MM.1S (cell line): ENCODE data around the gene C19orf44.

Source experiments
- DNase-seq: peaks from one replicate; pipeline ENCODE4 v3.0.0-alpha.2; 2015
- H2AFZ ChIP-seq: fragments of 300-600 bp; sonication (generic); 2 replicates; pipeline ENCODE4 v1.6.0; 2016; ENCODE audit warnings: antibody characterized with exemption, low read length
- H3F3A ChIP-seq: fragments of 300-600 bp; sonication (generic); 2 replicates; pipeline ENCODE4 v1.6.1; 2016; ENCODE audit warnings: mild to moderate bottlenecking, antibody characterized with exemption, low read length, moderate library complexity, mixed read lengths; ENCODE audit not compliant: insufficient read depth
- H3K27ac ChIP-seq: fragments of 300-600 bp; sonication (generic); 2 replicates; pipeline ENCODE4 v1.5.1; 2016; ENCODE audit warnings: mild to moderate bottlenecking, low read length
- H3K27me3 ChIP-seq: fragments of 300-600 bp; sonication (generic); replicated peaks from 2 replicates; pipeline ENCODE4 v1.6.0; 2016; ENCODE audit warnings: low read length; ENCODE audit not compliant: insufficient read depth
- H3K36me3 ChIP-seq: fragments of 300-600 bp; sonication (generic); replicated peaks from 2 replicates; pipeline ENCODE4 v1.6.1; 2016; ENCODE audit warnings: mild to moderate bottlenecking, low read length, mixed read lengths; ENCODE audit not compliant: insufficient read depth
- H3K4me1 ChIP-seq: fragments of 300-600 bp; sonication (generic); 2 replicates; pipeline ENCODE4 v1.6.1; 2016; ENCODE audit warnings: low read length, mixed read lengths
- H3K4me2 ChIP-seq: fragments of 300-600 bp; sonication (generic); 2 replicates; pipeline ENCODE4 v1.6.0; 2016; ENCODE audit warnings: low read depth, low read length
- H3K4me3 ChIP-seq: fragments of 300-600 bp; sonication (generic); 2 replicates; pipeline ENCODE4 v1.5.1; 2016; ENCODE audit warnings: low read length, mixed read lengths
- H3K79me2 ChIP-seq: fragments of 300-600 bp; sonication (generic); 2 replicates; pipeline ENCODE4 v1.6.1; 2016; ENCODE audit warnings: mixed run types, low read length, mixed read lengths
- H3K9ac ChIP-seq: fragments of 300-600 bp; sonication (generic); 2 replicates; pipeline ENCODE4 v1.6.1; 2016; ENCODE audit warnings: low read length, mixed read lengths
- H3K9me2 ChIP-seq: fragments of 300-600 bp; sonication (generic); replicated peaks from 2 replicates; pipeline ENCODE4 v1.6.1; 2016; ENCODE audit warnings: mild to moderate bottlenecking, low read length, mixed read lengths; ENCODE audit not compliant: insufficient read depth
- H3K9me3 ChIP-seq: fragments of 300-600 bp; sonication (generic); replicated peaks from 2 replicates; pipeline ENCODE4 v1.6.1; 2016; ENCODE audit warnings: mild to moderate bottlenecking, low read length, mixed read lengths; ENCODE audit not compliant: insufficient read depth
- H4K20me1 ChIP-seq: fragments of 300-600 bp; sonication (generic); 2 replicates; pipeline ENCODE4 v1.6.1; 2016; ENCODE audit warnings: mild to moderate bottlenecking, low read length, moderate library complexity, mixed read lengths; ENCODE audit not compliant: insufficient read depth
- EZH2 ChIP-seq: fragments of 300-600 bp; sonication (generic); optimal IDR thresholded peaks from 2 replicates; pipeline ENCODE3; 2017; ENCODE audit warnings: low read depth, mild to moderate bottlenecking, antibody characterized with exemption, low read length, mixed read lengths
- EZH2phosphoT487 ChIP-seq: fragments of 300-600 bp; sonication (generic); IDR thresholded peaks from 2 replicates; pipeline ENCODE4 v1.6.1; 2018; ENCODE audit warnings: antibody characterized with exemption, low read length
- TF ChIP-seq, protein P1 (sequence below): fragments of 300-600 bp; sonication (generic); IDR thresholded peaks from 2 replicates; pipeline ENCODE4 v1.5.1; 2016; ENCODE audit warnings: antibody characterized with exemption, low read length, mixed read lengths

C19orf44 gene

DNA sequence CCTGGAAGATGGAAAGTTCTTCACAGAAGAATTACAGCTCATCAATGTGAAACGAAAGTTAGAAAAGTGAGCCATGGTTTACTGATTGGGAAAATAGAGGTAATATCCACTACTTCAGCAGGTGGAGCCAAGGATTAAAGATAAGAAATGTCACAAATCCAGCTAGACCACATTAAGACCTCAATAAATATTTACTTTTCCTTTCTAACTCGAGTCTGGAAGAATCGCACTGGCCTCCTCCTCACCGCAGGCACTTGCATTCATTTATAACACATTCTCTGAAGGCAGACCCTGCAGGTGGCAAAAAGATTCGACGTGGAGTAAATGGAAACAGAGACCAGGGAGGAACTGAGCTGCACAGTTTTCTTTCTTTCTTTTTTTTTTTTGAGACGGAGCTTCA, 68.6 kb downstream of the C19orf44 start:
- no peak overlapping the region for H2AFZ ChIP-seq
- no peaks in the 10 kb centered on the region for H4K20me1 ChIP-seq
- H3K4me3 ChIP-seq, result no peak overlapping the region
- H3K79me2 ChIP-seq, result peaks cover 54% of the 10 kb centered on the region
- H3K9ac ChIP-seq, result no peak overlapping the region
- no peaks in the 10 kb centered on the region for H3K9me2 ChIP-seq
- no peak overlapping the region for H3K27ac ChIP-seq
- peaks cover 20% of the 10 kb centered on the region for H3F3A ChIP-seq
- H3K27me3 ChIP-seq, result no peaks in the 10 kb centered on the region
- TF ChIP-seq EZH2 (no peak), EZH2phosphoT487 (no peak)
- TF ChIP-seq, protein P1, sequence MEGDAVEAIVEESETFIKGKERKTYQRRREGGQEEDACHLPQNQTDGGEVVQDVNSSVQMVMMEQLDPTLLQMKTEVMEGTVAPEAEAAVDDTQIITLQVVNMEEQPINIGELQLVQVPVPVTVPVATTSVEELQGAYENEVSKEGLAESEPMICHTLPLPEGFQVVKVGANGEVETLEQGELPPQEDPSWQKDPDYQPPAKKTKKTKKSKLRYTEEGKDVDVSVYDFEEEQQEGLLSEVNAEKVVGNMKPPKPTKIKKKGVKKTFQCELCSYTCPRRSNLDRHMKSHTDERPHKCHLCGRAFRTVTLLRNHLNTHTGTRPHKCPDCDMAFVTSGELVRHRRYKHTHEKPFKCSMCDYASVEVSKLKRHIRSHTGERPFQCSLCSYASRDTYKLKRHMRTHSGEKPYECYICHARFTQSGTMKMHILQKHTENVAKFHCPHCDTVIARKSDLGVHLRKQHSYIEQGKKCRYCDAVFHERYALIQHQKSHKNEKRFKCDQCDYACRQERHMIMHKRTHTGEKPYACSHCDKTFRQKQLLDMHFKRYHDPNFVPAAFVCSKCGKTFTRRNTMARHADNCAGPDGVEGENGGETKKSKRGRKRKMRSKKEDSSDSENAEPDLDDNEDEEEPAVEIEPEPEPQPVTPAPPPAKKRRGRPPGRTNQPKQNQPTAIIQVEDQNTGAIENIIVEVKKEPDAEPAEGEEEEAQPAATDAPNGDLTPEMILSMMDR, result no peak
- H3K4me1 ChIP-seq, result peaks cover 15% of the 10 kb centered on the region
- H3K4me2 ChIP-seq, result no peak overlapping the region
- no peaks in the 10 kb centered on the region for H3K9me3 ChIP-seq
- no peak for DNase-seq
- H3K36me3 ChIP-seq, result peaks cover 12% of the 10 kb centered on the region; the same call in 1 of the 2 replicates

GRCh38 chr19:16566161-16566560, 70.0 kb downstream of the C19orf44 start:
- Histone ChIP-seq H2AFZ (no peak overlapping the region), H3K9ac (peak overlapping the region; percentile 55), H3K4me3 (0 out of 2 replicates have a peak overlapping the region, but pooled peaks have one; percentile 15), H3K27me3 (no peaks in the 10 kb centered on the region), H3K4me2 (peak overlapping the region; percentile 47; the same call in 1 of the 2 replicates), H4K20me1 (no peaks in the 10 kb centered on the region), H3K27ac (peak overlapping the region; percentile 97), H3K4me1 (peaks cover 20% of the 10 kb centered on the region), H3K9me3 (no peaks in the 10 kb centered on the region), H3F3A (peaks cover 20% of the 10 kb centered on the region), H3K9me2 (no peaks in the 10 kb centered on the region), H3K36me3 (peaks cover 12% of the 10 kb centered on the region; the same call in 1 of the 2 replicates), H3K79me2 (peaks cover 67% of the 10 kb centered on the region)
- DNase-seq, result peak; percentile 91
- TF ChIP-seq EZH2, result no peak
- TF ChIP-seq EZH2phosphoT487, result no peak
- TF ChIP-seq, protein P1, result no peak

DNA sequence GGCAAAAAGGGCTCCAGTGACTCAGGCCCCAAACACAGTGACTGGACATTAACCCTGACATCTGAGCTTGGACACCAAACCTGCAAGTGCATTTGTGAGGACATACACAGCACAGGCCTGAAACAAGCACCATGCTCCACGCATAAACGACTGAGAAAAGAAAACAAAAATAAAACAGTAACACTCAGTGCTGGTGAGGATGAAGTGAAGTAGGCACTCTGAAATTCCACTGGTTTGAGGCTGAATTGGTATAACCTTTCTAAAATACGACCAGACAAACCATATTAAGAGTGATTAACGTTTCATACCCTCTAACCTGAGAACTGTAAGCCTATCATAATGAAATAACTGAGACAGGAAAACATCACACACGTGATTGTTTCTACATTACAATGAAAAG, 70.5 kb downstream of the C19orf44 start:
- Histone ChIP-seq H3K4me1 (peaks cover 22% of the 10 kb centered on the region), H3K27ac (peak overlapping the region; percentile 97), H2AFZ (no peak overlapping the region), H3K9ac (peak overlapping the region; percentile 55), H3K4me3 (0 out of 2 replicates have a peak overlapping the region, but pooled peaks have one; percentile 15), H3F3A (peaks cover 20% of the 10 kb centered on the region), H3K9me2 (no peaks in the 10 kb centered on the region), H3K79me2 (peaks cover 71% of the 10 kb centered on the region), H3K36me3 (peaks cover 12% of the 10 kb centered on the region; the same call in 1 of the 2 replicates), H4K20me1 (no peaks in the 10 kb centered on the region), H3K4me2 (peak overlapping the region; percentile 47; the same call in 1 of the 2 replicates), H3K9me3 (no peaks in the 10 kb centered on the region), H3K27me3 (no peaks in the 10 kb centered on the region)
- no peak for TF ChIP-seq EZH2
- no peak for TF ChIP-seq EZH2phosphoT487
- TF ChIP-seq, protein P1, result no peak
- DNase-seq, result no peak
